Measurements from ENCODE around the gene CPLX4.

Gene CPLX4

GRCh38 chr18:59308248-59308937 lies 10.1 kb downstream of the CPLX4 start:
- in situ Hi-C loops (cut with MboI; ENCODE audit: low sequenced_read_pairs): no loop called here

- in situ Hi-C loops (cut with MboI; ENCODE audit: low sequenced_read_pairs): no loop called here
Measured at GRCh38 chr18:59306640-59307039, 11.8 kb downstream of the CPLX4 start.

GRCh38 chr18:59305295-59305694 lies 13.2 kb downstream of the CPLX4 start:
- in situ Hi-C loops (cut with MboI; ENCODE audit: low sequenced_read_pairs): no loop called here

- in situ Hi-C loops (cut with MboI; ENCODE audit: low sequenced_read_pairs): no loop called here
Measured at GRCh38 chr18:59303656-59304195, 14.7 kb downstream of the CPLX4 start.

GRCh38 chr18:59303006-59303405 lies 15.4 kb downstream of the CPLX4 start:
- in situ Hi-C loops (cut with MboI; ENCODE audit: low sequenced_read_pairs): no loop called here

GRCh38 chr18:59301929-59302328 lies 16.5 kb downstream of the CPLX4 start:
- in situ Hi-C loops (cut with MboI; ENCODE audit: low sequenced_read_pairs): no loop called here

GRCh38 chr18:59300676-59301285 lies 17.7 kb downstream of the CPLX4 start:
- in situ Hi-C loops (cut with MboI; ENCODE audit: low sequenced_read_pairs): no loop called here

GRCh38 chr18:59298871-59299270 lies 19.6 kb downstream of the CPLX4 start:
- in situ Hi-C loops (cut with MboI; ENCODE audit: low sequenced_read_pairs): no loop called here

- in situ Hi-C loops (cut with MboI; ENCODE audit: low sequenced_read_pairs): no loop called here
Measured at GRCh38 chr18:59293317-59293716, 25.1 kb downstream of the CPLX4 start.

GRCh38 chr18:59286341-59286740 lies 32.1 kb downstream of the CPLX4 start:
- in situ Hi-C loops (cut with MboI; ENCODE audit: low sequenced_read_pairs): no loop called here

GRCh38 chr18:59282341-59282740 lies 36.1 kb downstream of the CPLX4 start:
- in situ Hi-C loops (cut with MboI; ENCODE audit: low sequenced_read_pairs): no loop called here

GRCh38 chr18:59279722-59280121 lies 38.7 kb downstream of the CPLX4 start:
- in situ Hi-C loops (cut with MboI; ENCODE audit: low sequenced_read_pairs): no loop called here

GRCh38 chr18:59279193-59279592 lies 39.3 kb downstream of the CPLX4 start:
- in situ Hi-C loops (cut with MboI; ENCODE audit: low sequenced_read_pairs): no loop called here

- in situ Hi-C loops (cut with MboI; ENCODE audit: low sequenced_read_pairs): no loop called here
Measured at GRCh38 chr18:59278793-59279192, 39.7 kb downstream of the CPLX4 start.

GRCh38 chr18:59276047-59276446 lies 42.4 kb downstream of the CPLX4 start:
- in situ Hi-C loops (cut with MboI; ENCODE audit: low sequenced_read_pairs): no loop called here

- in situ Hi-C loops (cut with MboI; ENCODE audit: low sequenced_read_pairs): no loop called here
Measured at GRCh38 chr18:59275406-59275949, 43.0 kb downstream of the CPLX4 start.

- in situ Hi-C loops (cut with MboI; ENCODE audit: low sequenced_read_pairs): no loop called here
Measured at GRCh38 chr18:59274533-59274928, 43.9 kb downstream of the CPLX4 start.

GRCh38 chr18:59273759-59274532 lies 44.5 kb downstream of the CPLX4 start:
- in situ Hi-C loops (cut with MboI; ENCODE audit: low sequenced_read_pairs): no loop called here

GRCh38 chr18:59272891-59273758 lies 45.3 kb downstream of the CPLX4 start, which contains the start of gene RAX:
RAX (minus strand) TSS chr18:59273454; CDS start chr18:59273206, 248 bp downstream.
- in situ Hi-C loops (cut with MboI; ENCODE audit: low sequenced_read_pairs): no loop called here

GRCh38 chr18:59272221-59272888 lies 46.1 kb downstream of the CPLX4 start:
- in situ Hi-C loops (cut with MboI; ENCODE audit: low sequenced_read_pairs): no loop called here

Data from HL-60/S4 (cell line).